ENCODE measurements around the gene PLK5. TPM values are rescaled to one million over a fixed set of nuclear protein-coding genes. Genes with fewer than 3 reads are reported as not detected.

PLK5 gene
- total and polyA plus RNA-seq, 2 of the 4 experiments (the other 2 are of a cell fraction) = not detected

- Histone ChIP-seq H3K9ac (ENCODE audit: low read depth, low read length) (peak overlapping the region; percentile 71), H2AFZ (replicated peaks; ENCODE audit: low read length, poor library complexity) (peak overlapping the region; percentile 90)
- POLR2A ChIA-PET (ENCODE audit: unreplicated experiment) = no interaction called here
Measured at GRCh38 chr19:1513499-1514294, 10.2 kb upstream of the PLK5 start.

More at GRCh38 chr19:1513499-1514294, 10.2 kb upstream of the PLK5 start:
- Histone ChIP-seq H3K18ac (ENCODE audit: low read depth, low read length) (peak overlapping the region; percentile 46; the same call in 1 of the 2 replicates), H3K4me1 (ENCODE audit: control insufficient read depth, insufficient read depth, low read length) (peaks cover 4% of the 10 kb centered on the region; the same call in 1 of the 2 replicates), H3K14ac (replicated peaks; ENCODE audit: low read depth, low read length) (no peak overlapping the region; the same call in 1 of the 2 replicates), H2BK20ac (ENCODE audit: low read depth, low read length) (no peak overlapping the region), H4K20me1 (ENCODE audit: insufficient read depth, low read length) (peaks cover 6% of the 10 kb centered on the region; the same call in 1 of the 2 replicates), H2BK5ac (ENCODE audit: low read depth, low read length, poor library complexity, severe bottlenecking) (peak overlapping the region; percentile 63), H3K9me3 (ENCODE audit: control insufficient read depth, insufficient read depth, low read length) (peaks cover 2% of the 10 kb centered on the region; the same call in 1 of the 2 replicates), H3K27ac (ENCODE audit: insufficient read depth, low read length) (peak overlapping the region; percentile 83), H4K5ac (ENCODE audit: low read depth, low read length) (peak overlapping the region; percentile 41; the same call in 1 of the 2 replicates), H2BK120ac (ENCODE audit: low read depth, low read length) (peak overlapping the region; percentile 19; the same call in 1 of the 2 replicates), H3K4ac (ENCODE audit: low read depth, low read length) (peak overlapping the region; percentile 64), H2AK9ac (replicated peaks; ENCODE audit: low read depth, low read length, poor library complexity) (peak overlapping the region; percentile 91), H3K27me3 (ENCODE audit: control insufficient read depth, insufficient read depth, low read length) (no peaks in the 10 kb centered on the region; the same call in 1 of the 2 replicates), H3K4me2 (ENCODE audit: low read depth, low read length) (peak overlapping the region; percentile 53; the same call in 1 of the 2 replicates), H2BK15ac (ENCODE audit: low read depth, low read length) (no peak overlapping the region), H4K91ac (ENCODE audit: insufficient read depth, low read depth, low read length) (peak overlapping the region; percentile 62; the same call in 1 of the 2 replicates), H3K4me3 (ENCODE audit: insufficient read depth, low read depth, low read length) (peak overlapping the region; percentile 98), H2AK5ac (ENCODE audit: low read depth, low read length) (peak overlapping the region; percentile 50), H3K56ac (ENCODE audit: extremely low read depth, insufficient read depth, low read length) (peak overlapping the region; percentile 41; the same call in 1 of the 2 replicates), H3K36me3 (ENCODE audit: control insufficient read depth, insufficient read depth, low read length) (peaks cover 5% of the 10 kb centered on the region; the same call in 1 of the 2 replicates), H3K23ac (ENCODE audit: low read depth, low read length) (no peak overlapping the region), H3K79me1 (ENCODE audit: low read depth in 1 of 2, low read length in 2 of 2) (peaks cover 4 to 15% of the 10 kb centered on the region in 2 experiments; a peak in 1 of 4 replicates), H3K9me1 (ENCODE audit: insufficient read depth, low read length) (no peaks in the 10 kb centered on the region), H4K8ac (ENCODE audit: low read depth in 2 of 2, low read length in 2 of 2) (peak overlapping the region in 1 of 2 experiments; percentile 69; a peak in 2 of 4 replicates)
- TF ChIP-seq CHD1 (IDR thresholded peaks at IDR 0.05; ENCODE audit: low read depth, low read length) = no peak
- TF ChIP-seq RAD21 (IDR thresholded peaks at IDR 0.05; ENCODE audit: low read length) = peak; percentile 49
- TF ChIP-seq POLR2A (IDR thresholded peaks at IDR 0.05; ENCODE audit: low read depth, low read length) = no peak
- TF ChIP-seq MAZ (IDR thresholded peaks at IDR 0.05; ENCODE audit: borderline replicate concordance, low read depth, low read length) = peak; percentile 83
- TF ChIP-seq, protein P1, sequence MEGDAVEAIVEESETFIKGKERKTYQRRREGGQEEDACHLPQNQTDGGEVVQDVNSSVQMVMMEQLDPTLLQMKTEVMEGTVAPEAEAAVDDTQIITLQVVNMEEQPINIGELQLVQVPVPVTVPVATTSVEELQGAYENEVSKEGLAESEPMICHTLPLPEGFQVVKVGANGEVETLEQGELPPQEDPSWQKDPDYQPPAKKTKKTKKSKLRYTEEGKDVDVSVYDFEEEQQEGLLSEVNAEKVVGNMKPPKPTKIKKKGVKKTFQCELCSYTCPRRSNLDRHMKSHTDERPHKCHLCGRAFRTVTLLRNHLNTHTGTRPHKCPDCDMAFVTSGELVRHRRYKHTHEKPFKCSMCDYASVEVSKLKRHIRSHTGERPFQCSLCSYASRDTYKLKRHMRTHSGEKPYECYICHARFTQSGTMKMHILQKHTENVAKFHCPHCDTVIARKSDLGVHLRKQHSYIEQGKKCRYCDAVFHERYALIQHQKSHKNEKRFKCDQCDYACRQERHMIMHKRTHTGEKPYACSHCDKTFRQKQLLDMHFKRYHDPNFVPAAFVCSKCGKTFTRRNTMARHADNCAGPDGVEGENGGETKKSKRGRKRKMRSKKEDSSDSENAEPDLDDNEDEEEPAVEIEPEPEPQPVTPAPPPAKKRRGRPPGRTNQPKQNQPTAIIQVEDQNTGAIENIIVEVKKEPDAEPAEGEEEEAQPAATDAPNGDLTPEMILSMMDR (conservative IDR thresholded peaks at IDR 0.05; ENCODE audit: low read depth, low read length) = peak; percentile 82
- peak; percentile 44 for TF ChIP-seq SMC3 (IDR thresholded peaks at IDR 0.05; ENCODE audit: low read depth, low read length)
- TF ChIP-seq CEBPB (IDR thresholded peaks at IDR 0.05; ENCODE audit: low read depth, low read length) = no peak
- in situ Hi-C loops (cut with MboI; ENCODE audit: low sequenced_read_pairs) (no loop called here), intact Hi-C loops (cut with micrococcal nuclease) (no loop called here), dilution Hi-C loops (cut with HindIII; ENCODE audit: low sequenced_read_pairs, unreplicated experiment) (no loop called here)
- CTCF ChIA-PET = no interaction called here
- DNase-seq (peak; percentile 53), ATAC-seq (ENCODE audit: low read depth) (peak; percentile 67)
- no TSS peak for BruUV-seq (replicated peaks)
- WGBS, 2 experiments (ENCODE audit: extremely low coverage in 2 of 2, insufficient read length in 1 of 2) = 15% methylated on average over 23 of the region's 52 CpGs; no CpG with 5 or more reads in 1 of the 2 experiments

Data from IMR-90 (cell line).